ENCODE data around the gene CAMTA1. TPM values are rescaled to one million over a fixed set of nuclear protein-coding genes. Genes with fewer than 3 reads are reported as not detected.
A peak's percentile ranks its signal among the peaks of the same experiment; 100 is the strongest.

Gene CAMTA1
- total RNA-seq, 1 donor from 2014 or later: 166 TPM

GRCh38 chr1:7621334-7622219 is 836.3 kb downstream of the CAMTA1 start:
- DNase-seq (no peak), ATAC-seq (peak; percentile 4)
- intact Hi-C loops (cut with micrococcal nuclease): no loop called here

- DNase-seq: no peak
- no peak for ATAC-seq
- intact Hi-C loops (cut with micrococcal nuclease): no loop called here
These were observed 838.6 kb downstream of the CAMTA1 start for GRCh38 chr1:7623842-7624241.

- intact Hi-C loops (cut with micrococcal nuclease): no loop called here
These were observed 839.6 kb downstream of the CAMTA1 start for GRCh38 chr1:7624791-7625355.

GRCh38 chr1:7625401-7625800 is 840.1 kb downstream of the CAMTA1 start:
- DNase-seq: no peak
- intact Hi-C loops (cut with micrococcal nuclease): no loop called here
- no peak for ATAC-seq

More at GRCh38 chr1:7624791-7625355, 839.6 kb downstream of the CAMTA1 start:
- DNase-seq (no peak), ATAC-seq (no peak)

- ATAC-seq: peak; percentile 76
These were observed 843.0 kb downstream of the CAMTA1 start for GRCh38 chr1:7628273-7628672.

GRCh38 chr1:7629011-7629410 is 843.8 kb downstream of the CAMTA1 start:
- ATAC-seq (peak; percentile 57), DNase-seq (no peak)
- intact Hi-C loops (cut with micrococcal nuclease): no loop called here

More at GRCh38 chr1:7628273-7628672, 843.0 kb downstream of the CAMTA1 start:
- peak; percentile 60 for DNase-seq
- intact Hi-C loops (cut with micrococcal nuclease): no loop called here

GRCh38 chr1:7629465-7630195 is 844.4 kb downstream of the CAMTA1 start:
- intact Hi-C loops (cut with micrococcal nuclease): no loop called here

GRCh38 chr1:7630378-7630777 is 845.1 kb downstream of the CAMTA1 start:
- DNase-seq (peak; percentile 9), ATAC-seq (no peak)
- intact Hi-C loops (cut with micrococcal nuclease): no loop called here

More at GRCh38 chr1:7629465-7630195, 844.4 kb downstream of the CAMTA1 start:
- DNase-seq: no peak
- no peak for ATAC-seq

- DNase-seq (peak; percentile 2), ATAC-seq (no peak)
- intact Hi-C loops (cut with micrococcal nuclease): no loop called here
These were observed 846.9 kb downstream of the CAMTA1 start for GRCh38 chr1:7632176-7632575.

- DNase-seq (no peak), ATAC-seq (no peak)
- intact Hi-C loops (cut with micrococcal nuclease): no loop called here
These were observed 847.4 kb downstream of the CAMTA1 start for GRCh38 chr1:7632681-7633080.

- DNase-seq (no peak), ATAC-seq (no peak)
These were observed 848.4 kb downstream of the CAMTA1 start for GRCh38 chr1:7633506-7634245.

GRCh38 chr1:7634546-7635240 is 849.4 kb downstream of the CAMTA1 start:
- intact Hi-C loops (cut with micrococcal nuclease): no loop called here
- no peak for ATAC-seq
- no peak for DNase-seq

More at GRCh38 chr1:7633506-7634245, 848.4 kb downstream of the CAMTA1 start:
- intact Hi-C loops (cut with micrococcal nuclease): no loop called here

- intact Hi-C loops (cut with micrococcal nuclease): no loop called here
- no peak for ATAC-seq
- DNase-seq: no peak
These were observed 851.7 kb downstream of the CAMTA1 start for GRCh38 chr1:7636795-7637526.

- no peak for ATAC-seq
- intact Hi-C loops (cut with micrococcal nuclease): no loop called here
- DNase-seq: no peak
These were observed 852.8 kb downstream of the CAMTA1 start for GRCh38 chr1:7638078-7638477.

GRCh38 chr1:7639435-7640131 is 854.3 kb downstream of the CAMTA1 start:
- intact Hi-C loops (cut with micrococcal nuclease): no loop called here
- ATAC-seq (no peak), DNase-seq (no peak)

GRCh38 chr1:7640350-7640749 is 855.1 kb downstream of the CAMTA1 start:
- intact Hi-C loops (cut with micrococcal nuclease): no loop called here
- no peak for ATAC-seq
- no peak for DNase-seq

GRCh38 chr1:7640920-7641585 is 855.8 kb downstream of the CAMTA1 start:
- no peak for ATAC-seq
- DNase-seq: no peak
- intact Hi-C loops (cut with micrococcal nuclease): no loop called here
